PC-9 (cell line): Measurements from ENCODE around the gene ZNF19.

ENCODE experiments used
- EZH2 ChIP-seq: fragments of 200-600 bp; sonication (generic); IDR thresholded peaks from 2 replicates; pipeline ENCODE4 v1.8.0; 2017; ENCODE audit warnings: antibody characterized with exemption, low read depth
- TF ChIP-seq, protein P1 (sequence below): fragments of 200-600 bp; sonication (generic); conservative IDR thresholded peaks from 2 replicates; pipeline ENCODE4 v1.6.1; 2017; ENCODE audit warnings: mixed run types, antibody characterized with exemption, mild to moderate bottlenecking, moderate library complexity

- TF ChIP-seq EZH2: no peak
- TF ChIP-seq, protein P1, sequence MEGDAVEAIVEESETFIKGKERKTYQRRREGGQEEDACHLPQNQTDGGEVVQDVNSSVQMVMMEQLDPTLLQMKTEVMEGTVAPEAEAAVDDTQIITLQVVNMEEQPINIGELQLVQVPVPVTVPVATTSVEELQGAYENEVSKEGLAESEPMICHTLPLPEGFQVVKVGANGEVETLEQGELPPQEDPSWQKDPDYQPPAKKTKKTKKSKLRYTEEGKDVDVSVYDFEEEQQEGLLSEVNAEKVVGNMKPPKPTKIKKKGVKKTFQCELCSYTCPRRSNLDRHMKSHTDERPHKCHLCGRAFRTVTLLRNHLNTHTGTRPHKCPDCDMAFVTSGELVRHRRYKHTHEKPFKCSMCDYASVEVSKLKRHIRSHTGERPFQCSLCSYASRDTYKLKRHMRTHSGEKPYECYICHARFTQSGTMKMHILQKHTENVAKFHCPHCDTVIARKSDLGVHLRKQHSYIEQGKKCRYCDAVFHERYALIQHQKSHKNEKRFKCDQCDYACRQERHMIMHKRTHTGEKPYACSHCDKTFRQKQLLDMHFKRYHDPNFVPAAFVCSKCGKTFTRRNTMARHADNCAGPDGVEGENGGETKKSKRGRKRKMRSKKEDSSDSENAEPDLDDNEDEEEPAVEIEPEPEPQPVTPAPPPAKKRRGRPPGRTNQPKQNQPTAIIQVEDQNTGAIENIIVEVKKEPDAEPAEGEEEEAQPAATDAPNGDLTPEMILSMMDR: no peak
These were observed 24.2 kb upstream of the ZNF19 start for GRCh38 chr16:71513302-71513701.
